Gastrocnemius medialis (tissue), 4 donors: ENCODE data around the gene IFT80.

Experiments used
- POLR2A ChIP-seq, 2 donors: fragments of 450-650 bp; IDR thresholded peaks; one replicate each; pipeline ENCODE4 v1.6.1; 2017; ENCODE audit warnings: antibody characterized with exemption in 2 of 2, mild to moderate bottlenecking in 2 of 2, moderate library complexity in 2 of 2
- TF ChIP-seq, protein P1 (sequence below), 5 experiments: fragments of 450-650 bp in 3 of 5; fragments of 200-600 bp in 2 of 5; sonication (generic) in 2 of 5; IDR thresholded peaks in 4 of 5; conservative IDR thresholded peaks in 1 of 5; 1 replicate in 4 of 5; 2 replicates in 1 of 5; pipeline ENCODE4 v1.5.1; 2016 to 2019; ENCODE audit warnings: antibody characterized with exemption in 5 of 5, mild to moderate bottlenecking in 3 of 5, moderate library complexity in 3 of 5

DNA sequence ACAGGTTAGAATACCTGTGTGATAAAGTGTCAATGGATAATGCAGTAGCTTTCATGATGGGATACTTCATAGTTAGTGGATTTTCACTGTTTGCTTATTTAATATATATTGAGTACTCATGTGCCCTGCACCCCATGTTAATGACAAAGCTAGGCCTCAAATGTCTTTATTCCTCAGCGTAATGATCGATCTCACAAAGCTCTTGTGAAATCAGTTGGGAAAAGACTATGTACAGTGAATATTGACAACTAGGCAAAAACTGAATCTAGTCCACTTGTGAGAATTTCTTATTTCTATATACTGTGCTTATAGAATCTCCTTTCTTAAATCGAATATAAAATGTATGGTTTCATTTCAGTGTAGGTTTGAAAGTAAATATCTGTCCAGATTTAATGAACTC lies 18.3 kb upstream of the IFT80 start:
- TF ChIP-seq POLR2A (IDR thresholded peaks at IDR 0.05), result no peak
- TF ChIP-seq, protein P1, sequence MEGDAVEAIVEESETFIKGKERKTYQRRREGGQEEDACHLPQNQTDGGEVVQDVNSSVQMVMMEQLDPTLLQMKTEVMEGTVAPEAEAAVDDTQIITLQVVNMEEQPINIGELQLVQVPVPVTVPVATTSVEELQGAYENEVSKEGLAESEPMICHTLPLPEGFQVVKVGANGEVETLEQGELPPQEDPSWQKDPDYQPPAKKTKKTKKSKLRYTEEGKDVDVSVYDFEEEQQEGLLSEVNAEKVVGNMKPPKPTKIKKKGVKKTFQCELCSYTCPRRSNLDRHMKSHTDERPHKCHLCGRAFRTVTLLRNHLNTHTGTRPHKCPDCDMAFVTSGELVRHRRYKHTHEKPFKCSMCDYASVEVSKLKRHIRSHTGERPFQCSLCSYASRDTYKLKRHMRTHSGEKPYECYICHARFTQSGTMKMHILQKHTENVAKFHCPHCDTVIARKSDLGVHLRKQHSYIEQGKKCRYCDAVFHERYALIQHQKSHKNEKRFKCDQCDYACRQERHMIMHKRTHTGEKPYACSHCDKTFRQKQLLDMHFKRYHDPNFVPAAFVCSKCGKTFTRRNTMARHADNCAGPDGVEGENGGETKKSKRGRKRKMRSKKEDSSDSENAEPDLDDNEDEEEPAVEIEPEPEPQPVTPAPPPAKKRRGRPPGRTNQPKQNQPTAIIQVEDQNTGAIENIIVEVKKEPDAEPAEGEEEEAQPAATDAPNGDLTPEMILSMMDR (IDR thresholded peaks at IDR 0.05 in 4 of 5, conservative IDR thresholded peaks at IDR 0.05 in 1 of 5), result no peak
